Testis (tissue), 2 donors: ENCODE results near the gene CPNE7.

Experiments used
- POLR2A ChIP-seq: fragments of 450-650 bp; IDR thresholded peaks from one replicate; pipeline ENCODE4 v1.6.1; 2017; ENCODE audit warnings: antibody characterized with exemption, mild to moderate bottlenecking, moderate library complexity
- TF ChIP-seq, protein P1 (sequence below), 3 experiments: fragments of 450-650 bp in 2 of 3; fragments of 200-600 bp in 1 of 3; sonication (generic) in 1 of 3; IDR thresholded peaks; one replicate each; pipeline ENCODE4 v1.5.1; 2016 to 2019; ENCODE audit warnings: antibody characterized with exemption in 3 of 3, mild to moderate bottlenecking in 2 of 3, moderate library complexity in 1 of 3

DNA sequence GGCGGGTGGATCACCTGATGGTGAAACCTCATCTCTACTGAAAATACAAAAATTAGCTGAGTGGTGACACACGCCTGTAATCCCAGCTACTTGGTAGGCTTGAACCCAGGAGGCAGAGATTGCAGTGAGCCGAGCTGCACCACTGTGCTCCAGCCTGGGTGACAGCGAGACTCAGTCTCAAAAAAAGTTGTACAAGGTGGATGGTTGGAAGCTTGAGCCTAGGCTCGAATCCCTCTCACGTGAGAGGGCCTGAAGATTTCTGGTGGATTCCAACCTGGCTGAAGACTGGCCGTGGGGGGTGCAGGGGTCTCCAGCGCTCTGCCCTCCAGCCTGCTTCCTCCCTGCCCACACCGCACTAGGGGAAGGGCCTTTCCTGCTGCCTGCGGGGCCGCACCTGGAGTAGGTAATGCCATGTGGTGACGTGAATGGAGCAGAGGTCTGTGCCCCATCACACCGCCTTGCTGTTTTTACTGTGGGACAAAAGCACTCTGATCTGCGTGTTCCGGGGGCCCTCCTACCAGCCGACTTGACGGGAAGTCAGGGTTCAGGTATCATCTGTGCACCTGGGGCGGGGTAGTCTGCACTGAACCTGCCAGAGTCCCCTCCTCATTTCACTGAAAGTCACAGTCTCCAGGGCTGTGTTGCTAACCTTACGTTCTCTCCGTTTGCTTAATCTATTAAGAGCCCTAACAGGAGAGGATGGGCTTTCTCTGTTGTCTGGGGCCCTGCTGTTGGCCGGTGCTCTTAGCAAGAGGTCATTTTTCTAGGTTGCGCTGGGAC, 10.9 kb upstream of the CPNE7 start:
- TF ChIP-seq POLR2A, result no peak
- TF ChIP-seq, protein P1, sequence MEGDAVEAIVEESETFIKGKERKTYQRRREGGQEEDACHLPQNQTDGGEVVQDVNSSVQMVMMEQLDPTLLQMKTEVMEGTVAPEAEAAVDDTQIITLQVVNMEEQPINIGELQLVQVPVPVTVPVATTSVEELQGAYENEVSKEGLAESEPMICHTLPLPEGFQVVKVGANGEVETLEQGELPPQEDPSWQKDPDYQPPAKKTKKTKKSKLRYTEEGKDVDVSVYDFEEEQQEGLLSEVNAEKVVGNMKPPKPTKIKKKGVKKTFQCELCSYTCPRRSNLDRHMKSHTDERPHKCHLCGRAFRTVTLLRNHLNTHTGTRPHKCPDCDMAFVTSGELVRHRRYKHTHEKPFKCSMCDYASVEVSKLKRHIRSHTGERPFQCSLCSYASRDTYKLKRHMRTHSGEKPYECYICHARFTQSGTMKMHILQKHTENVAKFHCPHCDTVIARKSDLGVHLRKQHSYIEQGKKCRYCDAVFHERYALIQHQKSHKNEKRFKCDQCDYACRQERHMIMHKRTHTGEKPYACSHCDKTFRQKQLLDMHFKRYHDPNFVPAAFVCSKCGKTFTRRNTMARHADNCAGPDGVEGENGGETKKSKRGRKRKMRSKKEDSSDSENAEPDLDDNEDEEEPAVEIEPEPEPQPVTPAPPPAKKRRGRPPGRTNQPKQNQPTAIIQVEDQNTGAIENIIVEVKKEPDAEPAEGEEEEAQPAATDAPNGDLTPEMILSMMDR (IDR thresholded peaks at IDR 0.05), result no peak
